Astrocyte (in vitro differentiated cells and primary cell): ENCODE data around the gene C19orf53.

Experiments
- CTCF ChIP-seq: IDR thresholded peaks from 2 replicates; pipeline ENCODE4 v1.5.1; 2011; ENCODE audit warnings: low read depth, mild to moderate bottlenecking, inconsistent platforms, low read length, moderate library complexity; ENCODE audit not compliant: insufficient read depth
- EZH2 ChIP-seq: IDR thresholded peaks from 2 replicates; pipeline ENCODE4 v1.6.1; 2012; ENCODE audit warnings: mild to moderate bottlenecking, low read length, inconsistent platforms; ENCODE audit not compliant: insufficient read depth

DNA sequence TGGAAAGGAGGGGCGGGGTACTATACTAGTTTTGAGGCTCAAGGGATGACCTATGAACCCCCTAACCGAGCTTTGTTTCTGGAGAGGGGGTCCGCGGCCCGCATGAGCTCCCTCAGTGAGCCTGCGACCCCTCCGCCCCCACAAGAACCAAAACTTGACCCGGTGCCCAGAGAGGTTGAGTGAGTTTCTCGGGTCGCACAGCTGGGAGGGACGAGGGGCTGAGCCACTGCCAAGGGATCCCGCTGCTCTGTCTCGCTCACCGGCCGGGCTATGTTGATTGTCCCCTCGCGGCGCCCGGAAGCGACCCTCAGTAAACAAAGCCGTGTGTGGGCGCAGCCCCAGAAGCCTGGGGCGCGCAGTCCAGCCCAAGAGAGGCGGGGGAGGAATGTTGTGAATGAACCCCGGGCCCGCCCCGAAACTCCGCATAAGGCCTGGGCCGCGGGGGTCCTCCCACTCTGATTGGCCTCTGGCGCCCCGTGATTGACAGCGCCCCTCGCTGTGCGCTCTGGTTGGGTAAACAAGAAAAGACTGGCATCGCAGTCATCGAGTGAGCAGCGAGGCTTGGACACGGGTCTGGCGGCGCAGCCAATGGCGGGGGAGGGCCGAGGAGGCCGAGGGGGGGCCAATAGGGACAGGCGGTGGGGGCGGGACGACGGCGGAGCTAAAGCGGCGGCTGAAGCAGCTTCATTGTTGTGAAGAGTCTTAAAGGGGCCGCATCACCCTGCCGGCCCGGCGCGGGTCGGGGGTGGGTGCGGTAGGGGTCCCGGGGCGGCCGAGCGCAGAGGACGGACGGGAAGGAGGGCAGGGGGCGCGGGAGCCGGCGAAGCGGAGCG lies 20.7 kb downstream of the C19orf53 start, which contains the start of gene ZSWIM4:
- TF ChIP-seq CTCF (no peak), EZH2 (no peak)
